Activated CD8-positive, alpha-beta T cell treated with anti-CD3 and anti-CD28 coated beads for 36 hours (primary cell): ENCODE results near the gene ADAM10. TPM values are rescaled to one million over a fixed set of nuclear protein-coding genes. Genes with fewer than 3 reads are reported as not detected.

Source experiments
- ATAC-seq: fragments of 200-7000 bp; cut with Tn5 transposase; one replicate; pipeline ENCODE4 v1.10.0; 2021; ENCODE audit warnings: mild to moderate bottlenecking, moderate library complexity
- CTCF ChIA-PET: fragments of 350-600 bp; sonication (Branson Sonifier 250); formaldehyde crosslinking; loops from one replicate; lab custom pipeline; 2021; ENCODE audit warnings: antibody characterized with exemption; lab: Charles Lee
- POLR2A ChIA-PET: fragments of 350-600 bp; sonication (Branson Sonifier 250); formaldehyde crosslinking; loops from one replicate; lab custom pipeline; 2021; ENCODE audit warnings: antibody characterized with exemption; lab: Charles Lee
- DNase-seq: peaks from one replicate; pipeline ENCODE4 v3.0.0-alpha.2; 2020
- H3K27ac Mint-ChIP-seq: one replicate; pipeline ENCODE4 v1.8.0; 2021; ENCODE audit warnings: mild to moderate bottlenecking, mixed read lengths
- H3K27me3 Mint-ChIP-seq: one replicate; pipeline ENCODE4 v1.8.0; 2021; ENCODE audit warnings: mixed read lengths
- H3K36me3 Mint-ChIP-seq: one replicate; pipeline ENCODE4 v1.8.0; 2021; ENCODE audit warnings: low read depth, mixed read lengths
- H3K4me1 Mint-ChIP-seq: one replicate; pipeline ENCODE4 v1.8.0; 2021; ENCODE audit warnings: low read depth, mixed read lengths
- H3K4me3 Mint-ChIP-seq: one replicate; pipeline ENCODE4 v1.8.0; 2021; ENCODE audit warnings: mild to moderate bottlenecking, moderate library complexity, mixed read lengths
- H3K9me3 Mint-ChIP-seq: one replicate; pipeline ENCODE4 v1.8.0; 2021; ENCODE audit warnings: mixed read lengths
- CTCF ChIP-seq: fragments of 200-600 bp; IDR thresholded peaks from one replicate; pipeline ENCODE4 v1.8.0; 2022; ENCODE audit warnings: antibody characterized with exemption, mild to moderate bottlenecking
- intact Hi-C: fragments of 100-400 bp; cut with micrococcal nuclease; formaldehyde crosslinking; loops from one replicate; pipeline ENCODE4 v1.10.0; 2022
- total RNA-seq, 2 experiments: library from RNA; stranded (reverse); gene quantifications; one replicate each; pipeline ENCODE4 v1.2.3, GENCODE V29; 2021

Gene ADAM10
- total RNA-seq, 2 experiments from 2014 or later, result 76.4 to 79.4 TPM

- TF ChIP-seq CTCF, result no peak
- Mint-ChIP-seq H3K4me3 (no peak overlapping the region), H3K9me3 (no peaks in the 10 kb centered on the region), H3K27ac (no peak overlapping the region), H3K36me3 (peaks cover 17% of the 10 kb centered on the region), H3K4me1 (peaks cover 78% of the 10 kb centered on the region), H3K27me3 (no peaks in the 10 kb centered on the region)
- DNase-seq, result no peak
- no peak for ATAC-seq
- CTCF ChIA-PET, result no interaction called here
- intact Hi-C loops, result no loop called here
- POLR2A ChIA-PET, result no interaction called here
Observed at GRCh38 chr15:58742022-58742813, 7.3 kb downstream of the ADAM10 start.

- CTCF ChIA-PET, result interaction anchor here (0.7 kb wide), 1 partner anchor 8 kb away, joined by 3 read pairs; no protein-coding TSS in a partner anchor
- no peak for TF ChIP-seq CTCF
- Mint-ChIP-seq H3K27me3 (no peaks in the 10 kb centered on the region), H3K36me3 (peaks cover 16% of the 10 kb centered on the region), H3K4me1 (peaks cover 76% of the 10 kb centered on the region), H3K9me3 (no peaks in the 10 kb centered on the region), H3K27ac (no peak overlapping the region), H3K4me3 (no peak overlapping the region)
- intact Hi-C loops, result no loop called here
- ATAC-seq (no peak), DNase-seq (no peak)
- POLR2A ChIA-PET, result no interaction called here
Observed at GRCh38 chr15:58741032-58741431, 8.5 kb downstream of the ADAM10 start.

GRCh38 chr15:58740436-58740835 is 9.1 kb downstream of the ADAM10 start:
- Mint-ChIP-seq H3K9me3 (no peaks in the 10 kb centered on the region), H3K27ac (no peak overlapping the region), H3K4me3 (no peak overlapping the region), H3K4me1 (peaks cover 74% of the 10 kb centered on the region), H3K36me3 (peaks cover 14% of the 10 kb centered on the region), H3K27me3 (no peaks in the 10 kb centered on the region)
- DNase-seq, result no peak
- ChIA-PET CTCF (interaction anchor here (0.7 kb wide), 2 partner anchors 7 to 465 kb away, joined by 3 to 4 read pairs; no protein-coding TSS in a partner anchor), POLR2A (interaction anchor here (0.8 kb wide), 1 partner anchor 8 kb away, joined by 5 read pairs; no protein-coding TSS in a partner anchor)
- intact Hi-C loops, result no loop called here
- no peak for TF ChIP-seq CTCF
- ATAC-seq, result no peak

GRCh38 chr15:58738046-58738707 is 11.3 kb downstream of the ADAM10 start:
- H3K4me3 Mint-ChIP-seq, result no peak overlapping the region
- TF ChIP-seq CTCF, result no peak
- DNase-seq (no peak), ATAC-seq (peak; percentile 66)
- no peaks in the 10 kb centered on the region for H3K27me3 Mint-ChIP-seq
- peak overlapping the region; percentile 78 for H3K27ac Mint-ChIP-seq
- ChIA-PET POLR2A (interaction anchor here (1.1 kb wide), 1 partner anchor 12 kb away, joined by 3 read pairs; the partner anchor contains the start of gene ADAM10), CTCF (interaction anchor here (0.9 to 2.6 kb wide), 3 partner anchors 9 to 33 kb away, joined by 3 to 6 read pairs (median 3); partner anchors contain the start of gene MINDY2)
- intact Hi-C loops, result no loop called here
- H3K4me1 Mint-ChIP-seq, result peaks cover 69% of the 10 kb centered on the region
- no peaks in the 10 kb centered on the region for H3K9me3 Mint-ChIP-seq
- peaks cover 1% of the 10 kb centered on the region for H3K36me3 Mint-ChIP-seq

- Mint-ChIP-seq H3K4me1 (peaks cover 68% of the 10 kb centered on the region), H3K27ac (peak overlapping the region; percentile 78), H3K36me3 (peaks cover 5% of the 10 kb centered on the region), H3K9me3 (no peaks in the 10 kb centered on the region), H3K4me3 (no peak overlapping the region), H3K27me3 (no peaks in the 10 kb centered on the region)
- intact Hi-C loops, result no loop called here
- DNase-seq (no peak), ATAC-seq (no peak)
- POLR2A ChIA-PET, result no interaction called here
- TF ChIP-seq CTCF, result no peak
- CTCF ChIA-PET, result interaction anchor here (2.6 kb wide), 1 partner anchor 10 kb away, joined by 6 read pairs; no protein-coding TSS in a partner anchor
Observed at GRCh38 chr15:58737298-58737697, 12.2 kb downstream of the ADAM10 start.
